Right cardiac atrium (tissue), 5 donors: Measurements from ENCODE around the gene TSC1. TPM values are rescaled to one million over a fixed set of nuclear protein-coding genes. Genes with fewer than 3 reads are reported as not detected.

Experiments used
- ATAC-seq, 2 donors: fragments of 200-7000 bp; cut with Tn5 transposase; one replicate each; pipeline versions ENCODE4 v1.8.0 to v1.9.1; 2020; ENCODE audit warnings: moderate library complexity in 2 of 2, mild to moderate bottlenecking in 1 of 2
- DNase-seq, 3 donors: peaks; one replicate each; pipeline ENCODE4 v3.0.0-alpha.2; 2020
- H3K27ac ChIP-seq: one replicate; pipeline ENCODE4 v1.5.1; 2013; ENCODE audit warnings: mild to moderate bottlenecking, low read length, control low read depth, moderate library complexity
- H3K27me3 ChIP-seq: one replicate; pipeline ENCODE4 v1.6.1; 2013; ENCODE audit not compliant: control insufficient read depth, insufficient read depth
- H3K4me1 ChIP-seq: one replicate; pipeline ENCODE4 v1.6.1; 2013; ENCODE audit warnings: low read length; ENCODE audit not compliant: control insufficient read depth, insufficient read depth
- H3K4me3 ChIP-seq: one replicate; pipeline ENCODE4 v1.5.1; 2013; ENCODE audit warnings: low read length, control low read depth
- H3K9me3 ChIP-seq: one replicate; pipeline ENCODE4 v1.6.1; 2013; ENCODE audit warnings: low read length; ENCODE audit not compliant: control insufficient read depth
- WGBS: extraction: QIAGEN DNeasy Blood & Tissue Kit; methylation state at CpG from one replicate; pipeline ENCODE4 v1.1.7; 2013; 5-methylcytosine and 5-hydroxymethylcytosine counted together
- intact Hi-C, 4 donors: fragments of 100-400 bp; cut with DNase I; formaldehyde crosslinking; loops; one replicate each; pipeline versions ENCODE4 v1.11.0 to v1.14.0; 2022 to 2023
- polyA plus RNA-seq: library from polyadenylated mRNA; stranded (reverse); fragments of 200-250 nt; gene quantifications from one replicate; pipeline ENCODE4 v1.2.3, GENCODE V29; 2013
- total RNA-seq, 4 donors: library from RNA; stranded (reverse); fragmentation: NEBNext Ultra II Directional; extraction: Animal tissue kit (Norgen Biotek cat#: 25700); gene quantifications; one replicate each; pipeline ENCODE4 v1.2.1, GENCODE V29; 2021
- donor health status: healthy with polysubstance abuse.
- donor health status: DM: no; HTN: yes; CAD: no.
- donor health status: DM: no; HTN: no; CAD: no.
- donor health status: DM: no; HTN: yes; CAD: no; lungs with severe emphysema.
- donor health status: DM: yes; HTN: yes; CAD: no.

The TSC1 gene
- total and polyA plus RNA-seq, 5 donors, result 15.7 to 43.1 (median 36.5) TPM

- Histone ChIP-seq H3K4me1 (no peaks in the 10 kb centered on the region), H3K27ac (no peak overlapping the region), H3K9me3 (no peaks in the 10 kb centered on the region), H3K27me3 (no peaks in the 10 kb centered on the region), H3K4me3 (no peak overlapping the region)
- DNase-seq, result no peak
- no peak for ATAC-seq
- WGBS, result 91% methylated on average over 9 of the region's 9 CpGs
- intact Hi-C loops, result no loop called here
These were observed 13.2 kb downstream of the TSC1 start for GRCh38 chr9:132931178-132931735.

GRCh38 chr9:132927704-132928103 lies 16.7 kb downstream of the TSC1 start:
- intact Hi-C loops, result no loop called here

GRCh38 chr9:132923346-132923902 lies 21.0 kb downstream of the TSC1 start:
- 76% methylated on average over 9 of the region's 9 CpGs for WGBS
- Histone ChIP-seq H3K27ac (no peak overlapping the region), H3K4me1 (no peaks in the 10 kb centered on the region)

More at GRCh38 chr9:132927704-132928103, 16.7 kb downstream of the TSC1 start:
- DNase-seq (no peak), ATAC-seq (no peak)
- Histone ChIP-seq H3K4me1 (no peaks in the 10 kb centered on the region), H3K27ac (no peak overlapping the region), H3K4me3 (no peak overlapping the region), H3K27me3 (no peaks in the 10 kb centered on the region), H3K9me3 (no peaks in the 10 kb centered on the region)
- WGBS, result 94% methylated on average over 7 of the region's 7 CpGs

GRCh38 chr9:132919614-132920268 lies 24.7 kb downstream of the TSC1 start:
- intact Hi-C loops, result no loop called here
- DNase-seq (no peak), ATAC-seq (no peak)
- Histone ChIP-seq H3K27ac (no peak overlapping the region), H3K4me3 (no peak overlapping the region), H3K27me3 (no peaks in the 10 kb centered on the region), H3K4me1 (no peaks in the 10 kb centered on the region), H3K9me3 (no peaks in the 10 kb centered on the region)
- 90% methylated on average over 7 of the region's 7 CpGs for WGBS

More at GRCh38 chr9:132923346-132923902, 21.0 kb downstream of the TSC1 start:
- no peak for DNase-seq
- no peak for ATAC-seq
- Histone ChIP-seq H3K4me3 (no peak overlapping the region), H3K9me3 (no peaks in the 10 kb centered on the region), H3K27me3 (no peaks in the 10 kb centered on the region)
- intact Hi-C loops, result no loop called here

- DNase-seq (no peak), ATAC-seq (no peak)
- intact Hi-C loops, result no loop called here
- H3K9me3 ChIP-seq, result no peaks in the 10 kb centered on the region
- no peak overlapping the region for H3K4me3 ChIP-seq
- H3K27me3 ChIP-seq, result no peaks in the 10 kb centered on the region
- no peak overlapping the region for H3K27ac ChIP-seq
- H3K4me1 ChIP-seq, result no peaks in the 10 kb centered on the region
- 93% methylated on average over 6 of the region's 6 CpGs for WGBS
These were observed 29.5 kb downstream of the TSC1 start for GRCh38 chr9:132914924-132915323.

- intact Hi-C loops, result no loop called here
- ATAC-seq (no peak), DNase-seq (no peak)
- H3K27ac ChIP-seq, result no peak overlapping the region
- no peaks in the 10 kb centered on the region for H3K27me3 ChIP-seq
- 95% methylated on average over 4 of the region's 4 CpGs for WGBS
- no peak overlapping the region for H3K4me3 ChIP-seq
- H3K4me1 ChIP-seq, result no peaks in the 10 kb centered on the region
- no peaks in the 10 kb centered on the region for H3K9me3 ChIP-seq
These were observed 32.3 kb downstream of the TSC1 start for GRCh38 chr9:132912131-132912530.

- Histone ChIP-seq H3K27me3 (no peaks in the 10 kb centered on the region), H3K27ac (no peak overlapping the region), H3K9me3 (no peaks in the 10 kb centered on the region), H3K4me1 (no peaks in the 10 kb centered on the region), H3K4me3 (no peak overlapping the region)
- DNase-seq (no peak), ATAC-seq (no peak)
- intact Hi-C loops, result no loop called here
- WGBS, result 89% methylated on average over 6 of the region's 6 CpGs
These were observed 34.0 kb downstream of the TSC1 start for GRCh38 chr9:132910376-132910775.

- no peaks in the 10 kb centered on the region for H3K27me3 ChIP-seq
- 76% methylated on average over 2 of the region's 2 CpGs for WGBS
- H3K27ac ChIP-seq, result no peak overlapping the region
- DNase-seq (no peak), ATAC-seq (no peak)
- H3K4me3 ChIP-seq, result no peak overlapping the region
- H3K4me1 ChIP-seq, result no peaks in the 10 kb centered on the region
- H3K9me3 ChIP-seq, result no peaks in the 10 kb centered on the region
- intact Hi-C loops, result no loop called here
These were observed 35.1 kb downstream of the TSC1 start for GRCh38 chr9:132909311-132909710.

GRCh38 chr9:132908635-132909034 lies 35.8 kb downstream of the TSC1 start:
- 89% methylated on average over 7 of the region's 7 CpGs for WGBS
- H3K27ac ChIP-seq, result no peak overlapping the region
- intact Hi-C loops, result no loop called here
- no peaks in the 10 kb centered on the region for H3K9me3 ChIP-seq
- ATAC-seq, result no peak
- no peaks in the 10 kb centered on the region for H3K27me3 ChIP-seq
- DNase-seq, result no peak
- no peaks in the 10 kb centered on the region for H3K4me1 ChIP-seq
- H3K4me3 ChIP-seq, result no peak overlapping the region

- WGBS, result 93% methylated on average over 12 of the region's 12 CpGs
- intact Hi-C loops, result no loop called here
- Histone ChIP-seq H3K9me3 (no peaks in the 10 kb centered on the region), H3K4me3 (no peak overlapping the region), H3K4me1 (no peaks in the 10 kb centered on the region), H3K27ac (no peak overlapping the region), H3K27me3 (no peaks in the 10 kb centered on the region)
- ATAC-seq (no peak), DNase-seq (no peak)
These were observed 38.7 kb downstream of the TSC1 start for GRCh38 chr9:132905726-132906125.

- WGBS, result 79% methylated on average over 13 of the region's 13 CpGs
- ATAC-seq, result no peak
- no peak overlapping the region for H3K4me3 ChIP-seq
- H3K27ac ChIP-seq, result no peak overlapping the region
- H3K27me3 ChIP-seq, result no peaks in the 10 kb centered on the region
- no peaks in the 10 kb centered on the region for H3K9me3 ChIP-seq
- no peak for DNase-seq
- H3K4me1 ChIP-seq, result no peaks in the 10 kb centered on the region
- intact Hi-C loops, result no loop called here
These were observed 40.6 kb downstream of the TSC1 start for GRCh38 chr9:132903574-132904492.
